ENCODE data around the gene WWTR1. TPM values are rescaled to one million over a fixed set of nuclear protein-coding genes. Genes with fewer than 3 reads are reported as not detected.

The WWTR1 gene
- polyA plus RNA-seq, 1 experiment, result 119 TPM

- ChIA-PET CTCF (interaction anchor here (0.6 kb wide), 1 partner anchor 170 kb away, joined by 6 read pairs; no protein-coding TSS in a partner anchor), POLR2A (no interaction called here)
- Histone ChIP-seq H3K4me3 (ENCODE audit: low read depth, low read length) (no peak overlapping the region), H3K36me3 (ENCODE audit: control insufficient read depth, insufficient read depth, low read length) (no peaks in the 10 kb centered on the region; the same call in 1 of the 2 replicates), H3K27me3 (ENCODE audit: control insufficient read depth, insufficient read depth, low read length) (no peaks in the 10 kb centered on the region)
- DNase-seq (ENCODE audit: low read depth), result no peak
- TF ChIP-seq, protein P1, sequence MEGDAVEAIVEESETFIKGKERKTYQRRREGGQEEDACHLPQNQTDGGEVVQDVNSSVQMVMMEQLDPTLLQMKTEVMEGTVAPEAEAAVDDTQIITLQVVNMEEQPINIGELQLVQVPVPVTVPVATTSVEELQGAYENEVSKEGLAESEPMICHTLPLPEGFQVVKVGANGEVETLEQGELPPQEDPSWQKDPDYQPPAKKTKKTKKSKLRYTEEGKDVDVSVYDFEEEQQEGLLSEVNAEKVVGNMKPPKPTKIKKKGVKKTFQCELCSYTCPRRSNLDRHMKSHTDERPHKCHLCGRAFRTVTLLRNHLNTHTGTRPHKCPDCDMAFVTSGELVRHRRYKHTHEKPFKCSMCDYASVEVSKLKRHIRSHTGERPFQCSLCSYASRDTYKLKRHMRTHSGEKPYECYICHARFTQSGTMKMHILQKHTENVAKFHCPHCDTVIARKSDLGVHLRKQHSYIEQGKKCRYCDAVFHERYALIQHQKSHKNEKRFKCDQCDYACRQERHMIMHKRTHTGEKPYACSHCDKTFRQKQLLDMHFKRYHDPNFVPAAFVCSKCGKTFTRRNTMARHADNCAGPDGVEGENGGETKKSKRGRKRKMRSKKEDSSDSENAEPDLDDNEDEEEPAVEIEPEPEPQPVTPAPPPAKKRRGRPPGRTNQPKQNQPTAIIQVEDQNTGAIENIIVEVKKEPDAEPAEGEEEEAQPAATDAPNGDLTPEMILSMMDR (IDR thresholded peaks at IDR 0.05; ENCODE audit: insufficient read depth, low read depth, low read length), result no peak
Observed at GRCh38 chr3:149547413-149547812, 110.4 kb downstream of the WWTR1 start.

DNA sequence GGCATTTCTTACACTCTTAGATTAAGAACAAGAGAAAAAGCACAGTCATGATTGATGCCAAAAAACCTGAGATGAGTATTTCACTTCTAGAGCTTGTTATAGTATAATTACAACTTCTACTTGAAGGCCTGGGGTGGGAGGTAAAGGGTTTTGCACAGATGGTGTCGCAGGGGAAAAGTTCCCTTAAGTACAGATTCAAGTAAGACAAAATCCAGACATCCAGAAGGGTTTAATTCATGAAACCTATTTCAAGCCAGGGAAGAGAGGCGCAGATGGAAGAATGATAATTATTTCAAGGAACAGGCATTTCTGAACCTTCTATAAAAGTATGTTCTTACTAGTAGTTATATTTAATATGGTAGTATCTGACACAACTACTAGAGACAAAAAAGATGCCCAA is 112.8 kb downstream of the WWTR1 start:
- Histone ChIP-seq H3K36me3 (ENCODE audit: control insufficient read depth, insufficient read depth, low read length) (peaks cover 6% of the 10 kb centered on the region), H3K4me3 (ENCODE audit: low read depth, low read length) (no peak overlapping the region), H3K27me3 (ENCODE audit: control insufficient read depth, insufficient read depth, low read length) (no peaks in the 10 kb centered on the region)
- TF ChIP-seq, protein P1 (IDR thresholded peaks at IDR 0.05; ENCODE audit: insufficient read depth, low read depth, low read length), result no peak
- no peak for DNase-seq (ENCODE audit: low read depth)
- CTCF ChIA-PET, result no interaction called here
- POLR2A ChIA-PET, result no interaction called here

DNA sequence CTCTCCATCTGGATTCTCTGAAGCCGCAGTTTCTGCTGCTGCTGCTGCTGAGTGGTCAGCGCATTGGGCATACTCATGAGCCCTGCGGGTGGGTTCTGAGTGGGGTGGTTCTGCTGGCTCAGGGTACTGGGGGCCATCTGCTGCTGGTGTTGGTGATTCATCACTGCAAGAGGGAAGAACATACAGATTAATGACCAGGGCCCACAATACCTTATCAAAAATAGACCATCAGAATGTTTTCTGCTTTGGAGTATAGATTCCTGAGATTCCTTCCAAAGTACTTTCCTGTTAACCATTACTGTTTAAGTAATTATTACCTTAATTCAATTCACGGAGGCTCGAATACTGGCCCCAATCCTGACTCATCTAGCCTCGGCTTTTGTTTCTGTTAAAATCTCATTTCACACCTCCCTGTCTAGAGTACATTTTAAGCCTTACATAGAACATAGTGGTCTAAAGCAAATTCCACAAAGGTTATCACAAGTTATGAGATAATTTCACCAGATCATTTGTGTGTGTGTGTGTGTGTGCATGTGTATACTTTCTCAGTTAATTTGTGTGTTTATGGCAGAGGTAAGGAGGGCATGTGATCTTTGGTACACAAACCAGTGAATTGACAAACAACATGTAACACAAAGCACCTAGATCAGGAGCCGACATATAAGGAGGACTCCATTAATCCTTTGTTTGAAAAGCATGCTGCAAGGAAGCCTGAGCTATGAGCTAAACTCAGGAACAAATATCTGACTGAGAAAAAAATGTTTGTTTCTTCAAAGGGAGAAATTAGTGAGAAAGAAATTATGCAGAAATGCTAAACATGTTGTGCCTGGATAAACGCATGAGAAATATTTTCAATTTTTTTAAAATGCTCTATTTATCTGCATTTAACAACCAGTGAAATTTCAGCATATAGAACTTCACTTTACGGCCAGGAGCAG is 115.2 kb downstream of the WWTR1 start:
- TF ChIP-seq, protein P1 (IDR thresholded peaks at IDR 0.05; ENCODE audit: insufficient read depth, low read depth, low read length), result no peak
- ChIA-PET POLR2A (no interaction called here), CTCF (interaction anchor here (1.0 to 1.4 kb wide), 3 partner anchors 12 to 34 kb away, joined by 3 to 4 read pairs (median 4); no protein-coding TSS in a partner anchor)
- Histone ChIP-seq H3K36me3 (ENCODE audit: control insufficient read depth, insufficient read depth, low read length) (peaks cover 6% of the 10 kb centered on the region), H3K27me3 (ENCODE audit: control insufficient read depth, insufficient read depth, low read length) (no peaks in the 10 kb centered on the region), H3K4me3 (ENCODE audit: low read depth, low read length) (no peak overlapping the region)
- no peak for DNase-seq (ENCODE audit: low read depth)

DNA sequence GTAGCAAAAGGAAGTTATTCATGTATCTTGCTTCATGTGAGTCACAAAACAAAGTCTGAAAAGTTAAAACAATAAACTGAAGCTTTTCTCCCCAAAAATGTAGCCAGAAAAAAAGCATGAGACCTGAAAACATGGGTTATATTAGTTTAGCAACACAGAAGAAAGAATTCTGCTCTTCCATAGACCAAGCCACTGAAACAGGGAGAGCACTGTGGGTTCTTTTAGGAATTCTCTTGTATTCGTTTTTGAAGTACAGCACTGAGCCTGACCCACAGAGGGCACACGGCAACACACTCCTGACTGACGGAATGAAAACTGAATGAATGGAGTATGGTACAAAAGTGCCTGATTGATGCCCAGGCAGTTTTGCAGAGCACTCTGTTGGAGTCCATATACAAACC is 116.7 kb downstream of the WWTR1 start:
- no peak for DNase-seq (ENCODE audit: low read depth)
- POLR2A ChIA-PET, result no interaction called here
- CTCF ChIA-PET, result interaction anchor here (0.8 to 1.4 kb wide), 4 partner anchors 10 to 36 kb away, joined by 3 to 4 read pairs (median 4); no protein-coding TSS in a partner anchor
- no peaks in the 10 kb centered on the region for H3K27me3 ChIP-seq (ENCODE audit: control insufficient read depth, insufficient read depth, low read length)
- H3K36me3 ChIP-seq (ENCODE audit: control insufficient read depth, insufficient read depth, low read length), result peaks cover 6% of the 10 kb centered on the region
- TF ChIP-seq, protein P1 (IDR thresholded peaks at IDR 0.05; ENCODE audit: insufficient read depth, low read depth, low read length), result no peak
- no peak overlapping the region for H3K4me3 ChIP-seq (ENCODE audit: low read depth, low read length)

- ChIA-PET POLR2A (no interaction called here), CTCF (no interaction called here)
- Histone ChIP-seq H3K4me3 (ENCODE audit: low read depth, low read length) (no peak overlapping the region), H3K27me3 (ENCODE audit: control insufficient read depth, insufficient read depth, low read length) (no peaks in the 10 kb centered on the region), H3K36me3 (ENCODE audit: control insufficient read depth, insufficient read depth, low read length) (peaks cover 6% of the 10 kb centered on the region)
- DNase-seq (ENCODE audit: low read depth), result no peak
- TF ChIP-seq, protein P1 (IDR thresholded peaks at IDR 0.05; ENCODE audit: insufficient read depth, low read depth, low read length), result no peak
Observed at GRCh38 chr3:149538371-149538770, 119.5 kb downstream of the WWTR1 start.
